KOPT-K1 (cell line): ENCODE measurements around the gene NFATC2.

Experiments
- H3K27ac ChIP-seq: fragments of 200-600 bp; sonication (generic); 2 replicates; pipeline ENCODE4 v1.5.1; 2016; ENCODE audit warnings: antibody characterized with exemption, mild to moderate bottlenecking, low read depth, low read length; ENCODE audit not compliant: poor library complexity, severe bottlenecking
- H3K36me3 ChIP-seq: fragments of 200-600 bp; sonication (generic); 2 replicates; pipeline ENCODE4 v1.5.1; 2017; ENCODE audit warnings: antibody characterized with exemption, mild to moderate bottlenecking, low read length, moderate library complexity; ENCODE audit not compliant: insufficient read depth
- H3K9me3 ChIP-seq: fragments of 200-600 bp; sonication (generic); 2 replicates; pipeline ENCODE4 v1.5.1; 2017; ENCODE audit warnings: antibody characterized with exemption, low read length, mild to moderate bottlenecking; ENCODE audit not compliant: insufficient read depth, poor library complexity, severe bottlenecking

The NFATC2 gene

DNA sequence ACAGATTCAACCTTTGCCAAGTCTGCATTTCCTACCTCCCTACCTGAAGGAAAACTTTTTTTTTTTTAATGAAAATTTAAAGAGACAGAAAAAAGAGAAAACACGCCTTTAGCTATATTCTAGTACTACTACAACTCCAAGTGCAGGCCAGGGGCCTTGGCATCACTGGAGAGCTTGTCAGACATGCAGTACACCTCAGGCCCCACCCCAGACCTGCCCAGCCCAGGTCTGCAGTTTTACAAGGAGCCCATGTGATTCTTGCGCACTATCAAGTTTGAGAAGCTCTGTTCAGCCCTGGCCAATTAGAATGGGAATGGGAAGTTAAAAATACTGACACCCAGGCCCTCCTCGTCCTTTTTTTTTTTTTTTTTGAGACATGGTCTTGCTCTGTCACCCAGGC is 85.0 kb downstream of the NFATC2 start:
- Histone ChIP-seq H3K9me3 (peaks cover 13% of the 10 kb centered on the region), H3K27ac (no peak overlapping the region), H3K36me3 (peaks cover 57% of the 10 kb centered on the region)

DNA sequence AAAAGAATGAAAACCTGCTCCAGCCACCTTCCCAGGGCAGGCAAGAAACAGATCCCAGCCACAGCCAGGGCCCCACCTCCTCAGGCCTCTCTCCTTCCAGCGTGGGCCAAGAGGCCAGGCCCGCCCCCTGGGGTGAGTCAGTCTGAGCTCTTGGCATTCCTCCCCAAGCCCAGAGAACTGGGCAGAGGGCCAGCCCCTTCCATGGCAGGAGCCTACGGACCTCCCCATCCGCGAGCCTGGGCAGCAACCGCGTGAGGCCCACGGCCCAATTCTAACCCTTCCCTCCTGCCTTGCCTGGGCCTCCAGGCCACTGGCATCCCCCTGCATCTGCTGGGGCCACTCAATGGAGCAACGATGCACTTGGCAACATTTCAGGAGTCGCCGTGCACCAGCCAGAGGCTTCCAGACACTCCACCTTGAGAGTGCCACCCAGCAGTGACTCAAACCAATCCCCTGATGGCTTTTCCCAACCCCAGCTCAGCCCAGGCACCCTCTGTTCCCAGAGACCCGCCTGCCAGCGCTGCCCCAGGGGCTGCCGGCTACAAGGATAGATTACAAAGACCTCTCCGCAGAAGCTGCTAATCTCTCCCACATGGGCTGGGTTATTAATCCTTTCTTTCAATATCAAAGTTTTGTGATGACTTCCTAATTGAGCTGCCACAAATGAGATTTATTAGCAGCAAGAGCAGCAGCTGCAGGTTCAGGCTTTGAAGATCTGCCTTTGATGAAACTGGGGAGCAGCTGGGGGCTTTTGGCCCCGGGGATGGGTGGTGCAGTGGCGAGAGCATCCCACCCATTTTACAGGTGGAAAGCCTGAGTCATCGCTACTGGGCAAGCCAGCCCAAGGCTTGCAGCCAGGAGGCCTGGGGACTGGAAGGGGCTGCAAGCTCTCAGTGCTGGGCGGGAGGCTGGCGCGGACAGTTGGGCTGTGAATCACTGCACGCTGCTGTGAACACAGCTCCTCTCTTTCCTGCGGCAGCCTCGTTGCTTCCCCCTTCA is 85.7 kb downstream of the NFATC2 start:
- H3K27ac ChIP-seq: no peak overlapping the region
- peaks cover 61% of the 10 kb centered on the region for H3K36me3 ChIP-seq

DNA sequence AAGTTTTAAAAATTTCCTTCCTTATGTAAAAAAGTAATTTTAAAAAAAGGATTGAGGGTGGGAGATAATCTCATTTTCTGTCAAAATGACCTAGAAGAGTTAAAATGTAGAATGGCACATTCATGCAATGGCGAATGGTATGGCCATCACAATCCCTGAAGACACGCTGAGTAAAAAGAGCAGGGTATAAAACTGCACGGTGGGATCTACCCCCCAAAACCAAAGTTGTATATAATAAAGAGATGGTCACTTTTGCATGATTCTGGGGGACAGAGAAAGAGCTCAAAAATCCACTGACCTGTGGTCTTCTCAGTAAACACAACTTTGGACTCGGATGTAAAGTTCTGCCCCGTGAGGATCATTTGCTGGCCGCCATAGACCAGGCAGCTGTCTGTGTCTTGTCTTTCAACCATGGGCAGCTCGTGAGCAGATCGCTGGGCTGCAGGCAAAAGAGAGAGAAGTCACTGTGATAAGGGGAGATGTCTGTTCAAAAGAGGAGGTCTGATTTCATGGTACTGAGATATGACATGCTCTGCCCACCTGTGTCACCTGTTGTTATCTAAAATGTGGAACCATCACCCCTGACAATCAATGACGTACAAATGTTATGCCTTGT is 88.2 kb downstream of the NFATC2 start:
- peaks cover 13% of the 10 kb centered on the region for H3K9me3 ChIP-seq
- no peak overlapping the region for H3K27ac ChIP-seq
- peaks cover 58% of the 10 kb centered on the region for H3K36me3 ChIP-seq

More for the DNA sequence above, 85.7 kb downstream of the NFATC2 start:
- H3K9me3 ChIP-seq: peaks cover 13% of the 10 kb centered on the region

GRCh38 chr20:51452734-51453365 is 89.7 kb downstream of the NFATC2 start:
- peaks cover 60% of the 10 kb centered on the region for H3K36me3 ChIP-seq
- H3K27ac ChIP-seq: no peak overlapping the region
- peaks cover 13% of the 10 kb centered on the region for H3K9me3 ChIP-seq

DNA sequence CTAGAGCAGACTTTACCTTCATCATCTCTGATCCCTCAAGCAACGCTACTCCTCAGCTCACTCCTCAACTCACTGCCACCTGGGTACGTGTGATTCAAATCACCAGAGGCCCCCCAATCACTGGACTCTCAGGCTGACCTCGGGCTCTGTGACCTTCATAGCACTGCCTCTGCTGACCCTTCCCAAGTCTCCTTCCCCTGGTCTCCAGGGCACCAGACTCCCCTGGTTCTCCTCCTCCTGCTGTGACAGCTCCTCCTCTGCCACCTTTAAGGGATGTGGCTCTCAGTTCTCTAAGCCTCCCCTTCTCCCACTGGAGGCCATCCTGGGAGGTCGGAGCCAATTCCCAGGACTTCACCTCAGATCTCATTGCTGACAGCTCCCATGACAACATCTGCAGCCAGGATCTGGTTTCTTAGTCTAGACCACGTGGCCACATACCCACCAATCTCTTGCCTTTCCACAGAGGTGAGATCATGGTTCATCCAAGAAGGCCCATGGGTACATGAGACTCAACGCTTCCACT is 90.4 kb downstream of the NFATC2 start:
- H3K36me3 ChIP-seq: peaks cover 67% of the 10 kb centered on the region

GRCh38 chr20:51451484-51451883 is 91.0 kb downstream of the NFATC2 start:
- H3K36me3 ChIP-seq: peaks cover 68% of the 10 kb centered on the region
- no peak overlapping the region for H3K27ac ChIP-seq

More for the DNA sequence above, 90.4 kb downstream of the NFATC2 start:
- no peak overlapping the region for H3K27ac ChIP-seq
- H3K9me3 ChIP-seq: peaks cover 13% of the 10 kb centered on the region

DNA sequence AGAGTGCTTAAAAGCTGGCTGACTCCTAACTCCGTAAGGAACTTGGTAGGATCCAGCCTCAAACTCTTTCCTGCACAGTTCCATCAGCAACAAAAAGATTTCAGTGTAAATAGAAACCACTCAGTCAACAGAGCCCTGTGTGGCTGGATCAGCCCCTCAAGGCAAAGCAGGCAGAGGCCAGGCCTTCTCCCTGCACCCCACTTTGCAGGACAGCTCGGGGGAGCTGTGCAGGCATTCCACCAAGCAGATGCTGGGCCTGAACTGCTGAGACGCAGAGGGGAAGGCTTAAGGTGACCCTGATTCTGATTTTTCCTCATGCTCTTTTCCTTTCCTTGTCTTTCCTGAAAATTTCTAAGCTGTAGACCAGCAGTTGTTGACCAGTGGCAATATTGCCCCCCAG is 91.5 kb downstream of the NFATC2 start:
- Histone ChIP-seq H3K36me3 (peaks cover 68% of the 10 kb centered on the region), H3K9me3 (peaks cover 13% of the 10 kb centered on the region), H3K27ac (no peak overlapping the region)

More at GRCh38 chr20:51451484-51451883, 91.0 kb downstream of the NFATC2 start:
- H3K9me3 ChIP-seq: peaks cover 13% of the 10 kb centered on the region

DNA sequence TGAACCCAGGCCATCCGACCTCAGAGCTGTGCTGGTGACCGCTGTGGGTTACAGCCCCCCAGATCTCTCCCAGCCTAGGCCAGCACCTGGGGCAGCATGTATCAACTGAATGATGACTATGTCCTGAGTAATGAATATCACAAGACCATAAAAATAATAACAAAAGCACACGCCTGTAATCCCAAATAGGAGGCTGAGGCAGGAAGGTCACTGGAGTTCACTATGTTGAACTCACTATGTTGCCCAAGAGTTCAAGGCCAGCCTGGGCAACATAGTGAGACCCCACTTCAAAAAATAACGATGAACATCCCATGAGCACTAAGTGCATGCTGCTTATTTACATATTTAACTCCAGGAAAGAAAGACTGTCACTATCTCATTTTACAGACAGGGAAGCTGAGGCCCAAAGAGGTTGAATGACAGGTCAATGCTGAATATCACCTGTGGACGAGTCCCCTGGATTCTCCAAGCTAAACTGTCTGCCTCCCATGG is 92.3 kb downstream of the NFATC2 start:
- H3K36me3 ChIP-seq: peaks cover 66% of the 10 kb centered on the region
- no peak overlapping the region for H3K27ac ChIP-seq
- peaks cover 12% of the 10 kb centered on the region for H3K9me3 ChIP-seq

- Histone ChIP-seq H3K9me3 (peaks cover 6% of the 10 kb centered on the region), H3K36me3 (peaks cover 59% of the 10 kb centered on the region), H3K27ac (no peak overlapping the region)
Measured at GRCh38 chr20:51449498-51450220, 92.9 kb downstream of the NFATC2 start.

- Histone ChIP-seq H3K9me3 (no peaks in the 10 kb centered on the region), H3K36me3 (peaks cover 44% of the 10 kb centered on the region), H3K27ac (no peak overlapping the region)
Measured at GRCh38 chr20:51447765-51448148, 94.8 kb downstream of the NFATC2 start.

- H3K9me3 ChIP-seq: no peaks in the 10 kb centered on the region
- H3K36me3 ChIP-seq: peaks cover 39% of the 10 kb centered on the region
- no peak overlapping the region for H3K27ac ChIP-seq
Measured at GRCh38 chr20:51447097-51447764, 95.3 kb downstream of the NFATC2 start.

DNA sequence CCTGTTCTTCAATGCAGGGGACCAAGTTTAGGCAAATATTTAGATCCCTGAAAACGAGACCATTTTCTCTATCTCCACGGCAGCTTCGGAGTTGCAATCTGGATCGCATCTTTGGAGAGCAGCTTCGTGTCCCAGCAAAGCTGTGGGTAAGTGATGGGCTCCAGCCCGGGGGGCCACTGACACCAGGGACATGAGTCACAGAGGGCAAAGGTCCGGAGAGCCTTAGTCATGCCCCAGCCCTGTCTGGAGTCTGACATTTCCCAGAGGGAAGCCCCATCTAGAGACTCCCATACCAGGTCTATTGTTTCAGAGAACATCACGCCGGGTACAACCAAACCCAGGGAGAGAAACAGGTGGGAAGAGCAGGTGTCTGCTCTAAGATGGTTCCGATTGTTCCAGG is 95.9 kb downstream of the NFATC2 start:
- Histone ChIP-seq H3K36me3 (peaks cover 38% of the 10 kb centered on the region), H3K27ac (no peak overlapping the region)

DNA sequence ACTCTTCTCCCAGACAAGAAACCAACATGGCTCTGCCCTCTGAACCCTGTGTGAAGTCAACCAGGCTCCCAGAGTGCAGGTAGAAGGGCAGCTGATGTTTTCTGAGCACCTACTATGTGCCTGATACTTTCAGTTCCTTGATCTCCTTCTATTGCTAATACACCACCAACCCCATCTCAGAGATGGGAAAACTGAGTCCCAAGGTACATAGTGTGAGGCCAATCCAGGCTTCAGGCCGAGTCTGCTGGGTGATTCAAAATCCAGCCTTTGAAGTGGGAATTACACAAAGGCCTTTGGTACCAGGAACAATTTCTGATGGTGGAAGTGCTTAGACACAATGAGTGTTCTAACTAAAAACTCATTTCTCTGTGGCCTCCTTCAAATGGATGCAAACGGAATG is 96.3 kb downstream of the NFATC2 start:
- no peak overlapping the region for H3K27ac ChIP-seq
- no peaks in the 10 kb centered on the region for H3K9me3 ChIP-seq
- H3K36me3 ChIP-seq: peaks cover 36% of the 10 kb centered on the region

More for the DNA sequence above, 95.9 kb downstream of the NFATC2 start:
- H3K9me3 ChIP-seq: no peaks in the 10 kb centered on the region

DNA sequence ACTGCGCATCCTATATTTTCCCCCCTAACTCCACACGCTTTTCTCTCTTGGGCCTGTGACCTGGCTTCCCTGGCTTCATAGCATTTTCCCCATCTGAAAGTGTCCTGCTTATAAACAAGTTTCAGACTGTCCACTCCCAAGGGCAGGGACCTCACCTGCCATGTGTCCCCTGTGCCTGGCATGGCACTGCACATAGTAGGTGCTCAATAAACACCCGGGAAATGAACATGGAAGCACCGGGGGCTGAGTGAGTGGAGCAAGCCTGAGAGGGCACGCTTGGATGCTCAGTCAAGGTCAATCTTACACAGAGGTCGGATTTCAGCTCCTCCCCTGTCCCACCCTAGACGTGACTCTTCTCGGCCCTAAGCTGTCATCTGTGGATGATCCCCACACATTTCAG is 96.9 kb downstream of the NFATC2 start:
- Histone ChIP-seq H3K27ac (no peak overlapping the region), H3K9me3 (no peaks in the 10 kb centered on the region), H3K36me3 (peaks cover 37% of the 10 kb centered on the region)
